SK-N-SH (cell line): ENCODE measurements around the gene KRTAP6-3. TPM values are rescaled to one million over a fixed set of nuclear protein-coding genes. Genes with fewer than 3 reads are reported as not detected.

Experiments
- CTCF ChIA-PET: fragments of 300-600, 350-600 bp; formaldehyde crosslinking; extraction: SDS; loops from one replicate; lab custom pipeline; 2021; lab: Yijun Ruan, JAX
- POLR2A ChIA-PET: fragments of 350-600 bp; sonication (Branson Sonifier 250); formaldehyde crosslinking; extraction: SDS; loops from one replicate; lab custom pipeline; 2020; ENCODE audit warnings: antibody characterized with exemption, inconsistent platforms; lab: Yijun Ruan, JAX
- DNase-seq: peaks from one replicate; pipeline ENCODE4 v3.0.0; 2012
- H2AFZ ChIP-seq: fragments of 200-600 bp; sonication (generic); 2 replicates; pipeline ENCODE4 v1.8.1; 2016; ENCODE audit warnings: antibody characterized with exemption, mild to moderate bottlenecking, low read depth
- H3F3A ChIP-seq: fragments of 200-600 bp; sonication (generic); replicated peaks from 2 replicates; pipeline ENCODE3; 2016; ENCODE audit warnings: antibody characterized with exemption, mild to moderate bottlenecking; ENCODE audit not compliant: insufficient read depth
- H3K27ac ChIP-seq, 2 experiments: fragments of 200-500 bp in 1 of 2; fragments of 200-600 bp in 1 of 2; sonication (Bioruptor generic) in 1 of 2; sonication (generic), shearing (Covaris generic) in 1 of 2; 2 replicates each; pipeline versions ENCODE4 v1.5.1 to v1.6.1; 2014 to 2016; ENCODE audit warnings: low read depth in 2 of 2, inconsistent platforms in 1 of 2, low read length in 1 of 2, mild to moderate bottlenecking in 1 of 2, mixed read lengths in 1 of 2
- H3K27me3 ChIP-seq: fragments of 200-600 bp; sonication (generic), shearing (Covaris generic); 2 replicates; pipeline ENCODE4 v1.6.1; 2016; ENCODE audit warnings: mixed run types; ENCODE audit not compliant: insufficient read depth
- H3K36me3 ChIP-seq, 2 experiments: fragments of 200-500 bp in 1 of 2; fragments of 200-600 bp in 1 of 2; sonication (Bioruptor generic) in 1 of 2; sonication (generic) in 1 of 2; replicated peaks in 1 of 2; 2 replicates each; pipeline versions ENCODE3 to v1.5.1; 2014 to 2016; ENCODE audit warnings: low read length in 1 of 2, mild to moderate bottlenecking in 1 of 2; ENCODE audit not compliant: insufficient read depth in 2 of 2, control insufficient read depth in 1 of 2
- H3K4me1 ChIP-seq, 2 experiments: fragments of 200-500 bp in 1 of 2; fragments of 200-600 bp in 1 of 2; sonication (Bioruptor generic) in 1 of 2; sonication (generic), shearing (Covaris generic) in 1 of 2; 2 replicates each; pipeline versions ENCODE4 v1.5.1 to v1.6.1; 2014 to 2016; ENCODE audit warnings: low read depth in 1 of 2, low read length in 1 of 2, mixed run types in 1 of 2; ENCODE audit not compliant: insufficient read depth in 2 of 2, control insufficient read depth in 1 of 2
- H3K4me2 ChIP-seq: fragments of 200-600 bp; sonication (generic), shearing (Covaris generic); 2 replicates; pipeline ENCODE4 v1.6.1; 2017; ENCODE audit warnings: mixed run types
- H3K4me3 ChIP-seq, 2 experiments: fragments of 200-500 bp in 1 of 2; fragments of 200-600 bp in 1 of 2; sonication (Bioruptor generic) in 1 of 2; sonication (generic), shearing (Covaris generic) in 1 of 2; 2 replicates each; pipeline versions ENCODE4 v1.5.1 to v1.8.1; 2014 to 2016; ENCODE audit warnings: low read depth in 2 of 2, inconsistent platforms in 1 of 2, low read length in 1 of 2, mild to moderate bottlenecking in 1 of 2, mixed read lengths in 1 of 2, moderate library complexity in 1 of 2
- H3K79me2 ChIP-seq: fragments of 200-600 bp; sonication (generic); 2 replicates; pipeline ENCODE4 v1.8.1; 2017; ENCODE audit warnings: mild to moderate bottlenecking; ENCODE audit not compliant: insufficient read depth
- H3K9ac ChIP-seq: fragments of 200-600 bp; sonication (generic); 2 replicates; pipeline ENCODE4 v1.6.1; 2017; ENCODE audit warnings: mixed run types
- H3K9me2 ChIP-seq: fragments of 200-600 bp; sonication (generic); 2 replicates; pipeline ENCODE4 v1.6.1; 2017; ENCODE audit warnings: mixed run types
- H3K9me3 ChIP-seq: fragments of 200-600 bp; sonication (generic); 2 replicates; pipeline ENCODE4 v1.6.1; 2017; ENCODE audit warnings: mixed run types, mild to moderate bottlenecking, moderate library complexity
- H4K20me1 ChIP-seq: fragments of 200-600 bp; sonication (generic); 2 replicates; pipeline ENCODE4 v1.6.1; 2017; ENCODE audit warnings: mild to moderate bottlenecking, mixed run types; ENCODE audit not compliant: insufficient read depth
- CHD2 ChIP-seq: fragments of 150-350 bp; IDR thresholded peaks from 2 replicates; pipeline ENCODE4 v1.6.1; 2018; ENCODE audit warnings: low read length; ENCODE audit not compliant: partially characterized antibody
- EZH2phosphoT487 ChIP-seq: fragments of 200-600 bp; sonication (generic); IDR thresholded peaks from 2 replicates; pipeline ENCODE4 v1.6.1; 2017; ENCODE audit warnings: low read depth, mixed run types, mild to moderate bottlenecking, antibody characterized with exemption, moderate library complexity, borderline replicate concordance
- FOSL2 ChIP-seq: IDR thresholded peaks from 2 replicates; pipeline ENCODE4 v1.4.0; 2012; ENCODE audit warnings: low read depth, mild to moderate bottlenecking, moderate library complexity, borderline replicate concordance
- FOXJ3 ChIP-seq: sonication (generic); formaldehyde crosslinking; IDR thresholded peaks from 2 replicates; pipeline ENCODE4 v1.5.1; 2020; ENCODE audit warnings: mild to moderate bottlenecking, missing genetic modification reagents
- FOXM1 ChIP-seq: IDR thresholded peaks from 2 replicates; pipeline ENCODE4 v1.4.0; 2012; ENCODE audit warnings: low read depth, mild to moderate bottlenecking
- GATA2 ChIP-seq: sonication (generic); formaldehyde crosslinking; IDR thresholded peaks from 2 replicates; pipeline ENCODE4 v1.5.0; 2020; ENCODE audit warnings: mild to moderate bottlenecking, missing genetic modification reagents
- IRF3 ChIP-seq: fragments of 150-350 bp; IDR thresholded peaks from 2 replicates; pipeline ENCODE4 v1.6.1; 2016; ENCODE audit warnings: mild to moderate bottlenecking, low read depth, low read length
- JUND ChIP-seq: IDR thresholded peaks from 2 replicates; pipeline ENCODE4 v1.4.0; 2012
- MEF2A ChIP-seq: IDR thresholded peaks from 2 replicates; pipeline ENCODE4 v1.4.0; 2012; ENCODE audit warnings: low read depth, borderline replicate concordance
- MXI1 ChIP-seq: IDR thresholded peaks from 2 replicates; pipeline ENCODE4 v1.6.1; 2012; ENCODE audit warnings: mild to moderate bottlenecking, low read depth, low read length, improper control_type of control experiment
- NFIC ChIP-seq: IDR thresholded peaks from 2 replicates; pipeline ENCODE4 v1.4.0; 2012; ENCODE audit warnings: borderline replicate concordance
- PBX3 ChIP-seq: IDR thresholded peaks from 2 replicates; pipeline ENCODE4; 2012
- REST ChIP-seq: IDR thresholded peaks from 2 replicates; pipeline ENCODE4 v1.6.1; 2012; ENCODE audit warnings: mild to moderate bottlenecking, low read depth, low read length, moderate library complexity
- RFX5 ChIP-seq: IDR thresholded peaks from 2 replicates; pipeline ENCODE4 v1.6.1; 2012; ENCODE audit warnings: mild to moderate bottlenecking, improper control_type of control experiment, low read length
- SMC3 ChIP-seq: IDR thresholded peaks from 2 replicates; pipeline ENCODE4 v1.6.1; 2012; ENCODE audit warnings: low read depth, low read length, improper control_type of control experiment
- TAF1 ChIP-seq: IDR thresholded peaks from 2 replicates; pipeline ENCODE4 v1.6.1; 2012; ENCODE audit warnings: low read depth, mild to moderate bottlenecking, low read length, moderate library complexity, borderline replicate concordance
- TCF12 ChIP-seq: IDR thresholded peaks from 2 replicates; pipeline ENCODE4 v1.4.0; 2012
- WGBS: methylation state at CpG from one replicate; pipeline ENCODE4 v1.1.6; 2017; ENCODE audit warnings: low lambda C conversion rate; 5-methylcytosine and 5-hydroxymethylcytosine counted together
- polyA plus RNA-seq, 3 experiments: library from polyadenylated mRNA; depleted of rRNA; stranded (reverse); fragments of >200 nt; gene quantifications; 2 replicates each; pipeline ENCODE4 v1.2.3, GENCODE V29; 2012
- TF ChIP-seq, protein P1 (sequence below): IDR thresholded peaks from 2 replicates; pipeline ENCODE4 v1.4.0; 2012; ENCODE audit warnings: low read depth
- TF ChIP-seq, protein P2 (sequence below): fragments of 200-600 bp; sonication (generic); IDR thresholded peaks from 2 replicates; pipeline ENCODE4 v1.6.1; 2017; ENCODE audit warnings: antibody characterized with exemption, mild to moderate bottlenecking, moderate library complexity
- TF ChIP-seq, protein P3 (sequence below): fragments of 150-350 bp; IDR thresholded peaks from 2 replicates; pipeline ENCODE4 v1.6.1; 2017; ENCODE audit warnings: antibody characterized with exemption, low read length, low read depth, borderline replicate concordance

KRTAP6-3 gene
- polyA plus RNA-seq, 1 of the 3 experiments (the other 2 are of a cell fraction), result not detected

GRCh38 chr21:30642564-30642963, 50.3 kb downstream of the KRTAP6-3 start, which contains the start of gene KRTAP20-3:
TSS of gene KRTAP20-3 (plus strand) at chr21:30642864.
- DNase-seq, result no peak
- 2% methylated on average over 2 of the region's 2 CpGs for WGBS
- Histone ChIP-seq H3K27ac (no peak within 1 kb of the TSS), H3K4me1 (no peaks in the 10 kb centered on the region), H2AFZ (no peak within 1 kb of the TSS), H3K9ac (no peak within 1 kb of the TSS), H3K79me2 (no peaks in the 10 kb centered on the region), H4K20me1 (no peaks in the 10 kb centered on the region), H3K9me2 (no peaks in the 10 kb centered on the region), H3K4me2 (no peak within 1 kb of the TSS), H3K9me3 (no peaks in the 10 kb centered on the region), H3F3A (no peaks in the 10 kb centered on the region), H3K36me3 (no peaks in the 10 kb centered on the region), H3K4me3 (no peak within 1 kb of the TSS), H3K27me3 (no peaks in the 10 kb centered on the region; the same call in 1 of the 2 replicates)
- TF ChIP-seq REST (no peak), TCF12 (no peak), FOSL2 (no peak), EZH2phosphoT487 (no peak), JUND (no peak), GATA2 (CRISPR knock-in tag) (no peak), TAF1 (no peak), NFIC (no peak), SMC3 (no peak), IRF3 (no peak), MXI1 (no peak), RFX5 (no peak), FOXM1 (no peak), PBX3 (no peak), MEF2A (no peak), CHD2 (no peak), FOXJ3 (no peak)
- TF ChIP-seq, protein P1, sequence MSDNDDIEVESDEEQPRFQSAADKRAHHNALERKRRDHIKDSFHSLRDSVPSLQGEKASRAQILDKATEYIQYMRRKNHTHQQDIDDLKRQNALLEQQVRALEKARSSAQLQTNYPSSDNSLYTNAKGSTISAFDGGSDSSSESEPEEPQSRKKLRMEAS, result no peak
- TF ChIP-seq, protein P2, sequence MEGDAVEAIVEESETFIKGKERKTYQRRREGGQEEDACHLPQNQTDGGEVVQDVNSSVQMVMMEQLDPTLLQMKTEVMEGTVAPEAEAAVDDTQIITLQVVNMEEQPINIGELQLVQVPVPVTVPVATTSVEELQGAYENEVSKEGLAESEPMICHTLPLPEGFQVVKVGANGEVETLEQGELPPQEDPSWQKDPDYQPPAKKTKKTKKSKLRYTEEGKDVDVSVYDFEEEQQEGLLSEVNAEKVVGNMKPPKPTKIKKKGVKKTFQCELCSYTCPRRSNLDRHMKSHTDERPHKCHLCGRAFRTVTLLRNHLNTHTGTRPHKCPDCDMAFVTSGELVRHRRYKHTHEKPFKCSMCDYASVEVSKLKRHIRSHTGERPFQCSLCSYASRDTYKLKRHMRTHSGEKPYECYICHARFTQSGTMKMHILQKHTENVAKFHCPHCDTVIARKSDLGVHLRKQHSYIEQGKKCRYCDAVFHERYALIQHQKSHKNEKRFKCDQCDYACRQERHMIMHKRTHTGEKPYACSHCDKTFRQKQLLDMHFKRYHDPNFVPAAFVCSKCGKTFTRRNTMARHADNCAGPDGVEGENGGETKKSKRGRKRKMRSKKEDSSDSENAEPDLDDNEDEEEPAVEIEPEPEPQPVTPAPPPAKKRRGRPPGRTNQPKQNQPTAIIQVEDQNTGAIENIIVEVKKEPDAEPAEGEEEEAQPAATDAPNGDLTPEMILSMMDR, result no peak
- TF ChIP-seq, protein P3, sequence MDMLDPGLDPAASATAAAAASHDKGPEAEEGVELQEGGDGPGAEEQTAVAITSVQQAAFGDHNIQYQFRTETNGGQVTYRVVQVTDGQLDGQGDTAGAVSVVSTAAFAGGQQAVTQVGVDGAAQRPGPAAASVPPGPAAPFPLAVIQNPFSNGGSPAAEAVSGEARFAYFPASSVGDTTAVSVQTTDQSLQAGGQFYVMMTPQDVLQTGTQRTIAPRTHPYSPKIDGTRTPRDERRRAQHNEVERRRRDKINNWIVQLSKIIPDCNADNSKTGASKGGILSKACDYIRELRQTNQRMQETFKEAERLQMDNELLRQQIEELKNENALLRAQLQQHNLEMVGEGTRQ, result no peak
- ChIA-PET CTCF (no interaction called here), POLR2A (no interaction called here)
